HFF-Myc (cell line): ENCODE data around the gene MPHOSPH8.
A peak's percentile ranks its signal among the peaks of the same experiment; 100 is the strongest.
"Not testable (repeated sequence)": the region's sequence is repeated elsewhere in the genome, so short reads cannot be mapped to it uniquely, and the experiment has no call there.

Source experiments
- DNase-seq: peaks from one replicate; pipeline ENCODE4 v3.0.0-alpha.2; 2011; ENCODE audit warnings: low read depth; ENCODE audit errors: extremely low read depth
- H3K4me3 ChIP-seq: replicated peaks from 2 replicates; pipeline ENCODE4 v1.5.1; 2011; ENCODE audit warnings: low read depth, mild to moderate bottlenecking, control low read depth, low read length
- CTCF ChIP-seq: IDR thresholded peaks from 2 replicates; pipeline ENCODE4 v1.5.1; 2012; ENCODE audit warnings: mild to moderate bottlenecking, low read depth, low read length, control low read depth; ENCODE audit errors: missing control alignments

MPHOSPH8 gene

GRCh38 chr13:19695428-19695827 lies 62.0 kb downstream of the MPHOSPH8 start:
- DNase-seq: no peak
- TF ChIP-seq CTCF: no peak
- no peak overlapping the region for H3K4me3 ChIP-seq

DNA sequence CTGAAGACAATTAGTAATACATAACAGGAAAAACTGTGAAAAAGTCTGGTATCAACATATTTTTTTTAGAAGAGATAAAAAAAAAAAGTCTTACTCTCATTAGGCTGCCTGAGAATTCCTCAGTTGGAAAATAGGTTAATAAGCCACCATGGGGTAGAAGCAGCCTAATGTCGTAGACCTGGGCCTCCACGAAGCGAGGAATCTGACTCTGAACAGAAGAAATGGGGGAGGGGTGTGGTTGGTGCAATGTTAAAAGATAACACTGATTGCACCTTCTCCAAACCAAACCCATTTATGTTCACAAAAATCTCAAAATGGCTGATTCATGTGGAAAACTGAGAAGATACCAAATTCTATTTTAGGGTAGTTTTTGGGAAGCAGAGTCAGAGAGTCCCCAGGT lies 62.4 kb downstream of the MPHOSPH8 start:
- no peak for DNase-seq
- H3K4me3 ChIP-seq: no peak overlapping the region
- TF ChIP-seq CTCF: no peak

GRCh38 chr13:19700963-19701362 lies 67.5 kb downstream of the MPHOSPH8 start:
- DNase-seq: not testable (repeated sequence)

DNA sequence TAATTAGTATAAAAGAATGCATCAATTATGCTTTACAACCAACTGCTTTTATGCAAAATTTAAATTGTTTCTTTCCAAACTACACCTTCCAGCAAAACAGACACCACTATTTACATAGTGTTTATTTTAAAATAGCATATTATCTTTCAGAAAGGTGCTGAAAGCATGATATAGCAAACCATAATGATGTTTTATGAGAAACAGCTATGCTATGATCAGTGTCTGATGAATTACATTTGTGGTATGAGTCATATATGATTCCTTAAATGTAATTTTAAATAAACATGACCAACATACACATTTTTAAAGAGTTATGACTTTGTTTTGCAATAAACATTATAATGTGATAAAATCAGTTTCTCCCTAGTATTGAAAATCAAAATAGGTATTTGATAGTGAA lies 68.2 kb downstream of the MPHOSPH8 start:
- not testable (repeated sequence) for DNase-seq

More at GRCh38 chr13:19700963-19701362, 67.5 kb downstream of the MPHOSPH8 start:
- not testable (repeated sequence) for H3K4me3 ChIP-seq

DNA sequence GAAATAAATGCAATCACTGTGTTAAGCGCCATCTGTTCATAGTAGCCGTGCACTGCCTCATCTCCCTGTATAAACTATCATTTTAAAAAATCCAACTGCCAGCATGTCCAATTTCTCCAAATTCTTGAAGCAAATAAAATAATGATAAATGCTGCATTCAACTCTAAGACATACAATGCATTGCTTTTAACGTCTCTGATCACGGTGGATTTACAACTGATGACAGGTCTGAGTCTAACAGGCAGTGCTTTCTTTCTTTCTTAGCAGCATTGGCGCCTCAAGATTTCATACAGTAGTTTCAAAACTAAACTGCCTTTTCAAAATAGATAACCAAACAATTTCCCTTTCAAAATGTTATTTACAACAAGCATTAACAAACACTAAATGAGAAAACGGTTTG lies 70.8 kb downstream of the MPHOSPH8 start:
- DNase-seq, H3K4me3 ChIP-seq: not testable (repeated sequence)

More for the DNA sequence above, 68.2 kb downstream of the MPHOSPH8 start:
- H3K4me3 ChIP-seq: not testable (repeated sequence)

GRCh38 chr13:19709039-19709438 lies 75.6 kb downstream of the MPHOSPH8 start:
- not testable (repeated sequence) for H3K4me3 ChIP-seq

GRCh38 chr13:19709782-19710181 lies 76.3 kb downstream of the MPHOSPH8 start:
- H3K4me3 ChIP-seq, DNase-seq: not testable (repeated sequence)

More at GRCh38 chr13:19709039-19709438, 75.6 kb downstream of the MPHOSPH8 start:
- DNase-seq: not testable (repeated sequence)

DNA sequence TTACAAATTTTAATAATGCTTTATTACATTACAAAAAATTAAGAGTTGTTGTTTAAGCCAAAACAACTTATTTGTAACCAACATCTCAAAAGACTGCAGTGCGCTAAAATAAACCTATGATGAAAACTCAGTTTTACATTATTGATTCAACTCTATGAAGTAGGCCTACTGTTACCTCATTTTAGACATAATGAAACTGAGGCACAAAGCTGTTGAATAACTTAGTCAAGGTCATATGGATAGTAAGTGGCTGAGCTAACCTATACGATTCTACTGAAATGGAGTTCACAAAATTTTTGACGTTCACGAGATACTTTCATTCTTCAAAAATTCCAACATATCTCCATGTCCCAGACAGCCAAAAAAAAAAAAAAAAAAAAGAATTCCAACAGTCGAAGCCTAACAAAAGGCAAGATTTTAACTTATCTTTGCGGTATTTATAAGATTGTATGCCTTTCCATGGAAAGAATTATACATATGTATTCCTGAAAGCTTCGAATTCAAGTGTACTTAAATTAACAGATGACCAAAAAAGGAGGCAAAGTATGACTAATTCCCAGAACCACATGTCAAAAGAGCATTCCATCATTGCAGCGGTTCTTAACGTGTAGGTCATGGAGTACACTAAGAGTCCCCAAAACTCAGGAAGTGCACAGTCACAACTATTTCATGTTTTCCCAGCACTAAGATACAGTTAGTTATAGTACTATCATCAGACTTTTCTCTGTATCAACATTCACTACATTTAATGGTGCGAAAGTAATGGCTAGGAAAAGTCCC lies 79.9 kb downstream of the MPHOSPH8 start:
- no peak for TF ChIP-seq CTCF
- DNase-seq: peak; percentile 44

DNA sequence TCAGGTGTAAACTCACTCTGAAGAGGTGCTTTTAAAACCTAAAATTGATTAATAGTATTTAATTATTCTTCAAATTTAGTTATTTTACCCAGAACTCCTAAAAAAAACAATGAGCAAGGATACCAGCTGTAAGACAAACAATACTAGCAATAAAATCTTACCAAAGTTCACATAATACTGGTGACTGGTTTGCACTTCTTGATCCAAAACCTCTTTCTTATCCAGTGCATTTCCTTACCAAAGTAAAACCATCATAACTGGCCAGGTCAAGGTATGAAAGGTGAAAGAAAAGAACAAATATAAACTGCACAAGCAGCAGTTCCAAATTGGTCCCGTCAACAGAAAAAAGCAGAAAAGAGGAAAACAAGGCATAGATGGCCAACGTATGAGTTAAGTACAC lies 86.6 kb downstream of the MPHOSPH8 start:
- no peak for TF ChIP-seq CTCF

More for the DNA sequence above, 79.9 kb downstream of the MPHOSPH8 start:
- no peak overlapping the region for H3K4me3 ChIP-seq

More for the DNA sequence above, 86.6 kb downstream of the MPHOSPH8 start:
- DNase-seq: no peak
- no peak overlapping the region for H3K4me3 ChIP-seq
